ENCODE measurements around the gene KRAS. TPM values are rescaled to one million over a fixed set of nuclear protein-coding genes. Genes with fewer than 3 reads are reported as not detected.

KRAS gene
- total RNA-seq, 2 donors from 2014 or later = 12.1 to 19.1 TPM

DNA sequence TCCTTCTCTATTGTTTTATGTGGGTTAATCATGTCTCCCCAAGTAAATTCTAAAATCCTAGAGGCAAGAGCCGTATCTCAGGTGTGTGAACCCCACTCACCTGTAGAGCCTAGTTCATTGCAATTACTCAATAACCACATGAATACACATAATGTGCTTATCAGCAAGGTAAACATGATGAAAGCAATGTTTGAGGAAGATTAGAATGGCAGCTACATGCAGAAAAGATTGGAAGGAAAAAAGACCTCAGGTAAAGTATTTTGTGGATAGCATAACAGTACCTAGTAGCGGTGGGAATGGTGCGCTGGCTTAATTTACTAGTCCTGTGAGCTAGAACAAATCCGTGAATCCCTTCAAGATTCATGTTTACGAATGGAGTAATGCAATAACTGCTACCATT, 5.3 kb upstream of the KRAS start:
- Histone ChIP-seq H3K36me3 (no peaks in the 10 kb centered on the region), H3K27ac (no peak overlapping the region), H3K9me3 (no peaks in the 10 kb centered on the region), H3K27me3 (replicated peaks; ENCODE audit: insufficient read depth) (no peaks in the 10 kb centered on the region), H3K4me3 (no peak overlapping the region), H3K4me1 (replicated peaks) (peaks cover 5% of the 10 kb centered on the region)
- WGBS = 92% methylated on average over 5 of the region's 5 CpGs
- intact Hi-C loops (cut with DNase I) = no loop called here
- no peak for DNase-seq (ENCODE audit: low spot score)
- TF ChIP-seq POLR2A (IDR thresholded peaks at IDR 0.05) (no peak), POLR2AphosphoS5 (IDR thresholded peaks at IDR 0.05) (no peak)

DNA sequence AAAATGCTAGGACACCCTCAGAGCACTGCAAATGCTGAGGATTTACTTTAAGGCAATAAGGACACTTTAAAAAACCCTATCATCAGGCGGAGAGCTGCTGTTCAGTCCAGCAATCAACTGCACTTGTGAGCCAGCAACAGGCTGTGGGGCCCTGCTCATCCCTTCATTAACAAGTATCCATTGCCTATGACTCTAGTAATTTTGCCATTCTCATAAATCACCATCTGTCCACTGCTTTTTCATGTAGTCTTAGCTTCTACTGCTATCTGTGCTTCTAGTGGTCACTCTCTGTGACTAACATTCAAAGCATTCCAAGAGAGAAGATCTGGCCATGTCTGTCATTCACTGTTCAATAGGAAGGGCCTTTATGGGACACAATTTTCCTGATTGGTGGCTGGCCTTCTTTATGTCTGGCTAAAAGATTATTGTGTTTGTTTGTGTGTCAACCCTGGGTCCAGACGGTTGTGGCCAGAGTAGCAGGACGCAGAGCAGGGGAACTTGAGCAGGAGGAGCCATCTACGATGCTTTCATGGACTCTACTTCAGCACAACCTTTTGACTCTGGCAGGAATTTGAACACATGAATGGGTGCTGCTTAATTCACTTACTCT, 3.6 kb upstream of the KRAS start:
- H3K4me1 ChIP-seq (replicated peaks) = peaks cover 5% of the 10 kb centered on the region
- DNase-seq (ENCODE audit: low spot score) = no peak
- 87% methylated on average over 4 of the region's 4 CpGs for WGBS
- no peak overlapping the region for H3K4me3 ChIP-seq
- TF ChIP-seq POLR2A (IDR thresholded peaks at IDR 0.05) (no peak), POLR2AphosphoS5 (IDR thresholded peaks at IDR 0.05) (no peak)
- TF ChIP-seq, protein P1, sequence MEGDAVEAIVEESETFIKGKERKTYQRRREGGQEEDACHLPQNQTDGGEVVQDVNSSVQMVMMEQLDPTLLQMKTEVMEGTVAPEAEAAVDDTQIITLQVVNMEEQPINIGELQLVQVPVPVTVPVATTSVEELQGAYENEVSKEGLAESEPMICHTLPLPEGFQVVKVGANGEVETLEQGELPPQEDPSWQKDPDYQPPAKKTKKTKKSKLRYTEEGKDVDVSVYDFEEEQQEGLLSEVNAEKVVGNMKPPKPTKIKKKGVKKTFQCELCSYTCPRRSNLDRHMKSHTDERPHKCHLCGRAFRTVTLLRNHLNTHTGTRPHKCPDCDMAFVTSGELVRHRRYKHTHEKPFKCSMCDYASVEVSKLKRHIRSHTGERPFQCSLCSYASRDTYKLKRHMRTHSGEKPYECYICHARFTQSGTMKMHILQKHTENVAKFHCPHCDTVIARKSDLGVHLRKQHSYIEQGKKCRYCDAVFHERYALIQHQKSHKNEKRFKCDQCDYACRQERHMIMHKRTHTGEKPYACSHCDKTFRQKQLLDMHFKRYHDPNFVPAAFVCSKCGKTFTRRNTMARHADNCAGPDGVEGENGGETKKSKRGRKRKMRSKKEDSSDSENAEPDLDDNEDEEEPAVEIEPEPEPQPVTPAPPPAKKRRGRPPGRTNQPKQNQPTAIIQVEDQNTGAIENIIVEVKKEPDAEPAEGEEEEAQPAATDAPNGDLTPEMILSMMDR (IDR thresholded peaks at IDR 0.05) = no peak
- H3K36me3 ChIP-seq = no peaks in the 10 kb centered on the region
- no peaks in the 10 kb centered on the region for H3K27me3 ChIP-seq (replicated peaks; ENCODE audit: insufficient read depth)
- intact Hi-C loops (cut with DNase I) = loop anchor here (5.0 kb wide), 1 partner anchor 78 kb away; no protein-coding TSS in a partner anchor
- H3K27ac ChIP-seq = no peak overlapping the region
- no peaks in the 10 kb centered on the region for H3K9me3 ChIP-seq

DNA sequence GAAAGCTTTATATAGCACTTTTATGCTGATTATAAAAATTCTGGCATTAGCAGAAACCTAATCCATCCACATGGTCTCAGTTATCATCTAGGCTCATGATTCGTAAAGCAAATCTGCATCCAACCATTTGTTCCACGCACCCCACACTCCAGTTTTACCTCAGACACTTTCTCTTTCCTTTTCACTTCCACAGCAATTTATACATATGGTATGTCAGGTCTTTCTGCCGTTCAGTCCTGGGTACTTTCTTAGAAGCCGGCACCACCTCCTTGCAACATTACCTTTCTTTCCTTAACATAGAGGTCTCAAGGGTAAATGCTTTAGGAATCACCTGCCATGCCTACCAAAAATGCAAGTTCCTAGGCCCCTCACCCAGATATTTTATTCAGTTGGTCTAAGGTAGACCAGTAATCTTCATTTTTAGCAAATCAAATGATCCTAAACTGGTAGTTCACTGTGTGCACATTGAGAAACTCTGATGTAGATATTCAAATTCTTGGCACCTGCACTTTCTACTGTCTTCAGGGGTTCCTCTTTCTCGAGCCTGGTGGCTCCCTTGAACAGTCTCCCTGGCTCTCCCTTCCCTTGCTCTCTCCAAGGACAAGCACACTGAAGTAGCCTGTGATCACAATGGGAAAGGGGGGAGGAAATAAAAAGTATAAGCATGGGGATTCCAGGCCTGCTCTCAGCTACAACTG, 2.8 kb upstream of the KRAS start:
- H3K9me3 ChIP-seq = no peaks in the 10 kb centered on the region
- H3K27me3 ChIP-seq (replicated peaks; ENCODE audit: insufficient read depth) = no peaks in the 10 kb centered on the region
- H3K36me3 ChIP-seq = no peaks in the 10 kb centered on the region
- DNase-seq (ENCODE audit: low spot score) = no peak
- no peak overlapping the region for H3K27ac ChIP-seq
- no peak overlapping the region for H3K4me3 ChIP-seq
- WGBS = 79% methylated on average over 5 of the region's 5 CpGs
- peaks cover 5% of the 10 kb centered on the region for H3K4me1 ChIP-seq (replicated peaks)
- intact Hi-C loops (cut with DNase I) = loop anchor here (5.0 kb wide), 1 partner anchor 79 kb away; no protein-coding TSS in a partner anchor
- TF ChIP-seq POLR2AphosphoS5 (IDR thresholded peaks at IDR 0.05) = no peak
- no peak for TF ChIP-seq POLR2A (IDR thresholded peaks at IDR 0.05)

DNA sequence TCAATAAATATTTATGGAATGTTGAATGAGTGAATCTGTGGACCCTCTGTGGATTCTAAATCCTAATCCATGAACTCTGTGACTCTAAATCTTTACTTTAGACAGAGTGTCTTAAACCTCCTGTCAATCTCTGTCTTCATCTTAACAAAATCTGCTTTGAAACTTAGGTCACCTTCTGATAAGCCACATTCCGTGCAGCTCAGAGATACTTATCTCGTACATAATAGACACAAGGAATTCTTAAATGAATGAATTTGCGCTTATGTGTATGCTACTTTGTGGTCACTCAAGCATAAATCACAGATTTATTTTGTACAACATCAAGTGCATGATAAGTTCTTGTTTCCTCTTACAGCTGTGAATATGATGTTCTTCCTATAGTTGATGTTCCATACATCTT, 2.2 kb upstream of the KRAS start:
- Histone ChIP-seq H3K9me3 (no peaks in the 10 kb centered on the region), H3K27ac (no peak overlapping the region), H3K36me3 (no peaks in the 10 kb centered on the region), H3K4me3 (no peak overlapping the region), H3K4me1 (replicated peaks) (peaks cover 5% of the 10 kb centered on the region), H3K27me3 (replicated peaks; ENCODE audit: insufficient read depth) (no peaks in the 10 kb centered on the region)
- WGBS = 82% methylated on average over 3 of the region's 3 CpGs
- intact Hi-C loops (cut with DNase I) = loop anchor here (5.0 kb wide), 1 partner anchor 79 kb away; no protein-coding TSS in a partner anchor
- DNase-seq (ENCODE audit: low spot score) = no peak
- no peak for TF ChIP-seq POLR2AphosphoS5 (IDR thresholded peaks at IDR 0.05)
- TF ChIP-seq, protein P1 (IDR thresholded peaks at IDR 0.05) = no peak
- TF ChIP-seq POLR2A (IDR thresholded peaks at IDR 0.05) = no peak

DNA sequence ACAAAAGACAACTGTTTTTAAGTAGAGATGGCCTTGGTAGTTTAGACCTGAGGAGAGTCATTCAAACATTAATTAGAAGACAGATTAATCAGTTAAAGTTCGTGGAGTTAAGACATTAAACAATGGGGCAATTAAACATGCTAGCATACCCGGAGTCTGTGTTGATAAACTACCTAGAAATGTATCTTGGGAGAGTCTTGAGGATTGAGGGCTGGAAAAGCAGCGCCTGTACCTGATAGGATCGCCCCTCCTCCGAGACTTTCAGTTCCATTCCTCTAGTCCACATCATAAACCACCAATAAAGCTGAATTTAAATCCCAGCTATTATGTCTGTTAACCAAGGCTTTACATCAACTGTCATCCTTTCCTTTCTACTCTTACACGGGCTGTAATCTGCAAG, 1.0 kb upstream of the KRAS start:
- Histone ChIP-seq H3K4me3 (peak overlapping the region; percentile 73 to 100), H3K9me3 (no peaks in the 10 kb centered on the region), H3K27me3 (replicated peaks; ENCODE audit: insufficient read depth) (no peaks in the 10 kb centered on the region), H3K4me1 (replicated peaks) (peaks cover 2% of the 10 kb centered on the region), H3K27ac (peak overlapping the region; percentile 90 to 94), H3K36me3 (no peaks in the 10 kb centered on the region)
- intact Hi-C loops (cut with DNase I) = loop anchor here (5.0 kb wide), 1 partner anchor 81 kb away; no protein-coding TSS in a partner anchor
- WGBS = 42% methylated on average over 6 of the region's 6 CpGs
- DNase-seq (ENCODE audit: low spot score) = no peak
- TF ChIP-seq, protein P1 (IDR thresholded peaks at IDR 0.05) = no peak
- no peak for TF ChIP-seq POLR2AphosphoS5 (IDR thresholded peaks at IDR 0.05)
- TF ChIP-seq POLR2A (IDR thresholded peaks at IDR 0.05) = no peak

All from prostate gland (tissue), 2 donors.